ENCODE results near the gene EMX1. TPM values are rescaled to one million over a fixed set of nuclear protein-coding genes. Genes with fewer than 3 reads are reported as not detected.
A peak's percentile ranks its signal among the peaks of the same experiment; 100 is the strongest.

EMX1 gene
- total RNA-seq, 2 experiments from 2014 or later, result not detected

- peaks cover 13% of the 10 kb centered on the region for H3K36me3 Mint-ChIP-seq (ENCODE audit: low read depth)
- no peak overlapping the region for H3K4me3 Mint-ChIP-seq
- H3K27ac Mint-ChIP-seq, result no peak overlapping the region
- no peaks in the 10 kb centered on the region for H3K9me3 Mint-ChIP-seq (ENCODE audit: low read depth)
- DNase-seq (no peak), ATAC-seq (no peak)
- peaks cover 48% of the 10 kb centered on the region for H3K27me3 Mint-ChIP-seq
- intact Hi-C loops (cut with DNase I, micrococcal nuclease), result no loop called here
- ChIA-PET CTCF (interaction anchor here (0.7 to 4.8 kb wide), 8 partner anchors 8 to 286 kb away, joined by 3 to 60 read pairs (median 8); no protein-coding TSS in a partner anchor), POLR2A (no interaction called here)
- peaks cover 10% of the 10 kb centered on the region for H3K4me1 Mint-ChIP-seq
Measured at GRCh38 chr2:72891091-72891818, 26.1 kb upstream of the EMX1 start.

GRCh38 chr2:72892506-72893173, 24.7 kb upstream of the EMX1 start:
- H3K9me3 Mint-ChIP-seq (ENCODE audit: low read depth), result no peaks in the 10 kb centered on the region
- H3K4me1 Mint-ChIP-seq, result peaks cover 5% of the 10 kb centered on the region
- ChIA-PET CTCF (interaction anchor here (0.6 to 4.8 kb wide), 23 partner anchors 10 to 1346 kb away, joined by 3 to 60 read pairs (median 5); partner anchors contain the start of gene EMX1), POLR2A (no interaction called here)
- H3K27ac Mint-ChIP-seq, result no peak overlapping the region
- peak; percentile 81 for DNase-seq
- ATAC-seq, result peak; percentile 93
- peaks cover 44% of the 10 kb centered on the region for H3K27me3 Mint-ChIP-seq
- peaks cover 13% of the 10 kb centered on the region for H3K36me3 Mint-ChIP-seq (ENCODE audit: low read depth)
- intact Hi-C loops (cut with DNase I, micrococcal nuclease), result loop anchor here (1.0 to 2.0 kb wide), 6 partner anchors 42 to 285 kb away; no protein-coding TSS in a partner anchor
- no peak overlapping the region for H3K4me3 Mint-ChIP-seq

- DNase-seq (peak; percentile 72), ATAC-seq (peak; percentile 70)
- Mint-ChIP-seq H3K36me3 (ENCODE audit: low read depth) (peaks cover 13% of the 10 kb centered on the region), H3K27ac (no peak overlapping the region), H3K4me1 (no peaks in the 10 kb centered on the region), H3K9me3 (ENCODE audit: low read depth) (no peaks in the 10 kb centered on the region), H3K27me3 (peaks cover 45% of the 10 kb centered on the region), H3K4me3 (no peak overlapping the region)
- CTCF ChIA-PET, result interaction anchor here (0.6 to 4.8 kb wide), 21 partner anchors 9 to 319 kb away, joined by 3 to 60 read pairs (median 5); partner anchors contain the start of gene EMX1
- POLR2A ChIA-PET, result no interaction called here
- intact Hi-C loops (cut with DNase I, micrococcal nuclease), result loop anchor here in 1 of 2 experiments (1.0 to 2.0 kb wide), 3 partner anchors 41 to 283 kb away; no protein-coding TSS in a partner anchor
Measured at GRCh38 chr2:72893594-72894319, 23.6 kb upstream of the EMX1 start.

- ChIA-PET CTCF (interaction anchor here (0.6 to 4.8 kb wide), 9 partner anchors 8 to 318 kb away, joined by 3 to 60 read pairs (median 6); partner anchors contain the start of genes EMX1 and SPR), POLR2A (no interaction called here)
- intact Hi-C loops (cut with DNase I, micrococcal nuclease), result no loop called here
- Mint-ChIP-seq H3K4me3 (no peak overlapping the region), H3K9me3 (ENCODE audit: low read depth) (no peaks in the 10 kb centered on the region), H3K36me3 (ENCODE audit: low read depth) (peaks cover 13% of the 10 kb centered on the region), H3K4me1 (no peaks in the 10 kb centered on the region), H3K27me3 (peaks cover 40% of the 10 kb centered on the region), H3K27ac (no peak overlapping the region)
- no peak for DNase-seq
- no peak for ATAC-seq
Measured at GRCh38 chr2:72894514-72894913, 22.8 kb upstream of the EMX1 start.

GRCh38 chr2:72895154-72895553, 22.2 kb upstream of the EMX1 start:
- ATAC-seq (no peak), DNase-seq (no peak)
- Mint-ChIP-seq H3K9me3 (ENCODE audit: low read depth) (no peaks in the 10 kb centered on the region), H3K4me3 (no peak overlapping the region), H3K36me3 (ENCODE audit: low read depth) (peaks cover 11% of the 10 kb centered on the region), H3K27me3 (peaks cover 35% of the 10 kb centered on the region), H3K27ac (no peak overlapping the region), H3K4me1 (no peaks in the 10 kb centered on the region)
- CTCF ChIA-PET, result interaction anchor here (0.6 to 3.5 kb wide), 5 partner anchors 8 to 570 kb away, joined by 3 to 27 read pairs (median 6); partner anchors contain the start of genes EMX1 and SPR
- POLR2A ChIA-PET, result no interaction called here
- intact Hi-C loops (cut with DNase I, micrococcal nuclease), result no loop called here

- no peak overlapping the region for H3K4me3 Mint-ChIP-seq
- peaks cover 8% of the 10 kb centered on the region for H3K36me3 Mint-ChIP-seq (ENCODE audit: low read depth)
- POLR2A ChIA-PET, result no interaction called here
- peaks cover 37% of the 10 kb centered on the region for H3K27me3 Mint-ChIP-seq
- H3K9me3 Mint-ChIP-seq (ENCODE audit: low read depth), result no peaks in the 10 kb centered on the region
- no peaks in the 10 kb centered on the region for H3K4me1 Mint-ChIP-seq
- intact Hi-C loops (cut with DNase I, micrococcal nuclease), result no loop called here
- ATAC-seq, result no peak
- CTCF ChIA-PET, result interaction anchor here (0.6 to 2.1 kb wide), 4 partner anchors 9 to 571 kb away, joined by 3 to 15 read pairs (median 4); partner anchors contain the start of gene SPR
- DNase-seq, result no peak
- H3K27ac Mint-ChIP-seq, result no peak overlapping the region
Measured at GRCh38 chr2:72895759-72896281, 21.5 kb upstream of the EMX1 start.

- Mint-ChIP-seq H3K36me3 (ENCODE audit: low read depth) (peaks cover 8% of the 10 kb centered on the region), H3K27ac (no peak overlapping the region), H3K27me3 (peaks cover 40% of the 10 kb centered on the region), H3K4me3 (no peak overlapping the region), H3K9me3 (ENCODE audit: low read depth) (no peaks in the 10 kb centered on the region), H3K4me1 (no peaks in the 10 kb centered on the region)
- DNase-seq (no peak), ATAC-seq (no peak)
- POLR2A ChIA-PET, result no interaction called here
- intact Hi-C loops (cut with DNase I, micrococcal nuclease), result no loop called here
- CTCF ChIA-PET, result interaction anchor here (2.1 kb wide), 1 partner anchor 10 kb away, joined by 15 read pairs; the partner anchor contains the start of gene SPR
Measured at GRCh38 chr2:72896446-72896845, 20.9 kb upstream of the EMX1 start.

- no peaks in the 10 kb centered on the region for H3K9me3 Mint-ChIP-seq (ENCODE audit: low read depth)
- DNase-seq (no peak), ATAC-seq (no peak)
- peaks cover 40% of the 10 kb centered on the region for H3K27me3 Mint-ChIP-seq
- CTCF ChIA-PET, result interaction anchor here (0.6 to 1.4 kb wide), 8 partner anchors 10 to 280 kb away, joined by 3 to 6 read pairs (median 3); partner anchors contain the start of gene SPR
- POLR2A ChIA-PET, result interaction anchor here (0.6 kb wide), 1 partner anchor 230 kb away, joined by 5 read pairs; no protein-coding TSS in a partner anchor
- no peak overlapping the region for H3K4me3 Mint-ChIP-seq
- no peaks in the 10 kb centered on the region for H3K4me1 Mint-ChIP-seq
- intact Hi-C loops (cut with DNase I, micrococcal nuclease), result no loop called here
- H3K36me3 Mint-ChIP-seq (ENCODE audit: low read depth), result no peaks in the 10 kb centered on the region
- H3K27ac Mint-ChIP-seq, result no peak overlapping the region
Measured at GRCh38 chr2:72897785-72898584, 19.3 kb upstream of the EMX1 start.

GRCh38 chr2:72898585-72898906, 18.8 kb upstream of the EMX1 start:
- DNase-seq (no peak), ATAC-seq (no peak)
- intact Hi-C loops (cut with DNase I, micrococcal nuclease), result no loop called here
- Mint-ChIP-seq H3K4me3 (no peak overlapping the region), H3K27me3 (peaks cover 40% of the 10 kb centered on the region), H3K4me1 (no peaks in the 10 kb centered on the region), H3K36me3 (ENCODE audit: low read depth) (no peaks in the 10 kb centered on the region), H3K9me3 (ENCODE audit: low read depth) (no peaks in the 10 kb centered on the region), H3K27ac (no peak overlapping the region)
- ChIA-PET POLR2A (interaction anchor here (0.7 kb wide), 1 partner anchor 1787 kb away, joined by 3 read pairs; no protein-coding TSS in a partner anchor), CTCF (interaction anchor here (0.9 to 1.4 kb wide), 7 partner anchors 11 to 279 kb away, joined by 3 to 6 read pairs (median 3); partner anchors contain the start of gene SPR)

- intact Hi-C loops (cut with DNase I, micrococcal nuclease), result no loop called here
- ATAC-seq (no peak), DNase-seq (no peak)
- Mint-ChIP-seq H3K36me3 (ENCODE audit: low read depth) (no peaks in the 10 kb centered on the region), H3K27ac (no peak overlapping the region), H3K9me3 (ENCODE audit: low read depth) (no peaks in the 10 kb centered on the region), H3K4me3 (no peak overlapping the region), H3K4me1 (no peaks in the 10 kb centered on the region), H3K27me3 (peaks cover 31% of the 10 kb centered on the region)
- CTCF ChIA-PET, result no interaction called here
- POLR2A ChIA-PET, result no interaction called here
Measured at GRCh38 chr2:72900191-72900825, 17.0 kb upstream of the EMX1 start.
